MCF 10A (cell line): ENCODE results near the gene SGTA. TPM values are rescaled to one million over a fixed set of nuclear protein-coding genes. Genes with fewer than 3 reads are reported as not detected.

Source experiments
- BruUV-seq: library from RNA; stranded (reverse); fragments of 400-500 nt; replicated peaks from 2 replicates; lab custom pipeline; 2021; lab: Mats Ljungman, UMichigan
- CTCF ChIA-PET: fragments of 300-600 bp; sonication (Branson Sonifier 250); formaldehyde crosslinking; extraction: SDS; loops from one replicate; lab custom pipeline; 2021; ENCODE audit warnings: antibody characterized with exemption, inconsistent platforms; lab: Yijun Ruan, JAX
- POLR2A ChIA-PET: fragments of 300-600, 350-650 bp; sonication (Branson Sonifier 250); formaldehyde crosslinking; extraction: SDS; loops from one replicate; lab custom pipeline; 2020; ENCODE audit warnings: antibody characterized with exemption, inconsistent platforms; lab: Yijun Ruan, JAX
- DNase-seq: peaks from one replicate; pipeline ENCODE4 v3.0.0-alpha.2; 2018; ENCODE audit not compliant: unreplicated experiment
- H3K27ac Mint-ChIP-seq: one replicate; pipeline ENCODE4 v1.8.0; 2022; ENCODE audit warnings: mild to moderate bottlenecking, low read depth, mixed read lengths; ENCODE audit not compliant: unreplicated experiment
- H3K27me3 Mint-ChIP-seq: one replicate; pipeline ENCODE4 v1.8.0; 2022; ENCODE audit warnings: mixed read lengths; ENCODE audit not compliant: insufficient read depth, unreplicated experiment
- H3K36me3 Mint-ChIP-seq: one replicate; pipeline ENCODE4 v1.8.0; 2022; ENCODE audit warnings: mild to moderate bottlenecking, moderate library complexity, mixed read lengths; ENCODE audit not compliant: insufficient read depth, unreplicated experiment
- H3K4me1 Mint-ChIP-seq: one replicate; pipeline ENCODE4 v1.8.0; 2022; ENCODE audit warnings: mixed read lengths; ENCODE audit not compliant: insufficient read depth, unreplicated experiment
- H3K4me3 Mint-ChIP-seq: one replicate; pipeline ENCODE4 v1.8.0; 2022; ENCODE audit warnings: mild to moderate bottlenecking, moderate library complexity, mixed read lengths; ENCODE audit not compliant: unreplicated experiment
- H3K9me3 Mint-ChIP-seq: one replicate; pipeline ENCODE4 v1.8.0; 2022; ENCODE audit warnings: mixed read lengths; ENCODE audit not compliant: unreplicated experiment
- CTCF ChIP-seq: fragments of 200-600 bp; IDR thresholded peaks from one replicate; pipeline ENCODE4 v1.8.0; 2022; ENCODE audit warnings: antibody characterized with exemption, mild to moderate bottlenecking; ENCODE audit not compliant: unreplicated experiment
- intact Hi-C: fragments of 100-400 bp; cut with micrococcal nuclease; formaldehyde crosslinking; loops from 2 replicates; pipeline ENCODE4 v1.14.1; 2022
- total RNA-seq: library from RNA; stranded (reverse); gene quantifications from 2 replicates; pipeline ENCODE4 v1.2.3, GENCODE V29; 2022

Gene SGTA
- total RNA-seq, 1 experiment from 2014 or later, result 66.6 TPM

- Mint-ChIP-seq H3K4me1 (peaks cover 4% of the 10 kb centered on the region), H3K27ac (no peak overlapping the region), H3K36me3 (peaks cover 11% of the 10 kb centered on the region), H3K4me3 (no peak overlapping the region), H3K27me3 (no peaks in the 10 kb centered on the region), H3K9me3 (no peaks in the 10 kb centered on the region)
- no TSS peak for BruUV-seq
- no peak for TF ChIP-seq CTCF
- ChIA-PET CTCF (interaction anchor here (0.7 kb wide), 1 partner anchor 1720 kb away, joined by 3 read pairs; the partner anchor contains the start of gene PLIN5), POLR2A (no interaction called here)
- no peak for DNase-seq
- intact Hi-C loops, result no loop called here
Observed at GRCh38 chr19:2815191-2815614, 32.1 kb upstream of the SGTA start.

- BruUV-seq, result no TSS peak
- ChIA-PET POLR2A (no interaction called here), CTCF (no interaction called here)
- Mint-ChIP-seq H3K4me3 (no peak overlapping the region), H3K4me1 (peaks cover 4% of the 10 kb centered on the region), H3K27ac (no peak overlapping the region), H3K36me3 (peaks cover 11% of the 10 kb centered on the region), H3K9me3 (no peaks in the 10 kb centered on the region), H3K27me3 (no peaks in the 10 kb centered on the region)
- DNase-seq, result no peak
- intact Hi-C loops, result no loop called here
- TF ChIP-seq CTCF, result no peak
Observed at GRCh38 chr19:2814426-2814825, 31.4 kb upstream of the SGTA start.

- Mint-ChIP-seq H3K36me3 (peaks cover 9% of the 10 kb centered on the region), H3K4me1 (peaks cover 4% of the 10 kb centered on the region), H3K27me3 (no peaks in the 10 kb centered on the region), H3K4me3 (no peak overlapping the region), H3K9me3 (no peaks in the 10 kb centered on the region), H3K27ac (no peak overlapping the region)
- CTCF ChIA-PET, result interaction anchor here (0.6 kb wide), 1 partner anchor 170 kb away, joined by 3 read pairs; no protein-coding TSS in a partner anchor
- TF ChIP-seq CTCF, result no peak
- POLR2A ChIA-PET, result no interaction called here
- DNase-seq, result no peak
- intact Hi-C loops, result no loop called here
- TSS peak; percentile 50 for BruUV-seq
Observed at GRCh38 chr19:2813235-2814160, 30.4 kb upstream of the SGTA start.

DNA sequence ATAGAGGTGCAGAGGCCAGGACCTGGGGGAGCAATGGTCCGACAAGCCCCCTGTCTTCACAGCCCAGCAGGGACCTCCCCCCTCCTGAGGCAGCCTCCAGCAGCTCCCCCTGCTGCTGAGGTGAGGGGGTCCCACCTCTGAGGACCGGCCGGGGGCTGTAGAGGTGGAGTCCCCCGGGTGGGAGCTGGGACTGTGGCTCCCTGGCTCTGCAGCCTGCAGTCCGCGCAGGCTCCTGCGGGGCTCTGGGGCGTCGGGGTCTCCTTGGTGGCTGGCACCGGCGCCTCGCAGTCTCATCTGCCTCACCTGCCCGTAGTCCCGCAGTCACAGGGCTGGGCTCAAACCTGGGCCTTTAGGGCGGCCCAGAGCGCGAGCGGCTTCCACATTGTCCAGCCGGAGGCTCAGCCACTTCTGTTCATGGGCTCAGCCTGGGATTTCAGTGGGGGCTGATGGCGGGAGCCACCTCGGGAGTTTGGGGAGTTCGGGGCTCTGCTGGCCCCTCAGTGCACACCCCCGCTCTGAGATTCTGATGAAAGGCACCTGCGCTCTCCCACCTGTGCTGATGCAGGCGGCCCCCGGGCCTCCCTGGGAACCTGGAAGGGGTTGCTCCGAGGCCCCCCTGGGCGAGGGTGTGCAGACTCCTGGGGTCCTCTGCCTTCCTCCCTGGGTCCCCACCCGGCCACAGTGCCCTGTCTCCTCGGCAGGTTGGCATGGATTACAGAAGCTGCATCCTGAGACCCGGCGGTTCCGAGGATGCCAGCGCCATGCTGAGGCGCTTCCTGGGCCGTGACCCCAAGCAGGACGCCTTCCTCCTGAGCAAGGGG is 29.6 kb upstream of the SGTA start:
- DNase-seq, result no peak
- Mint-ChIP-seq H3K4me1 (peaks cover 4% of the 10 kb centered on the region), H3K4me3 (no peak overlapping the region), H3K9me3 (no peaks in the 10 kb centered on the region), H3K27me3 (no peaks in the 10 kb centered on the region), H3K36me3 (peaks cover 11% of the 10 kb centered on the region), H3K27ac (no peak overlapping the region)
- POLR2A ChIA-PET, result no interaction called here
- no peak for TF ChIP-seq CTCF
- CTCF ChIA-PET, result no interaction called here
- intact Hi-C loops, result no loop called here
- BruUV-seq, result no TSS peak
